Measurements from ENCODE around the gene RABL6. TPM values are rescaled to one million over a fixed set of nuclear protein-coding genes. Genes with fewer than 3 reads are reported as not detected.

The RABL6 gene
- polyA plus RNA-seq, 4 donors: 75.5 to 114 (median 82.3) TPM

- no peak for DNase-seq
- Histone ChIP-seq H3K9me3 (ENCODE audit: control insufficient read depth in 2 of 2, insufficient read depth in 1 of 2, low read depth in 1 of 2, low read length in 1 of 2) (no peaks in the 10 kb centered on the region), H3K4me3 (ENCODE audit: low read depth in 1 of 3, low read length in 3 of 3) (no peak overlapping the region), H3K4me1 (ENCODE audit: control insufficient read depth in 3 of 3, insufficient read depth in 2 of 3, low read depth in 1 of 3, low read length in 2 of 3) (peaks cover 4 to 27% (median 5%) of the 10 kb centered on the region in 3 donors), H3K36me3 (ENCODE audit: control insufficient read depth in 3 of 3, insufficient read depth in 2 of 3, low read depth in 1 of 3, low read length in 3 of 3) (peaks cover 0 to 41% (median 0%) of the 10 kb centered on the region in 3 donors), H3K27ac (ENCODE audit: low read depth in 1 of 3, low read length in 2 of 3) (no peak overlapping the region), H3K27me3 (ENCODE audit: control insufficient read depth in 3 of 3, insufficient read depth in 3 of 3, low read length in 3 of 3) (peaks cover 0 to 4% (median 3%) of the 10 kb centered on the region in 3 donors)
- no peak for FAIRE-seq
- 87 to 90% (median 87%) methylated on average over 21 to 22 of the region's 22 CpGs for WGBS, 3 donors
These were observed 3.9 kb upstream of the RABL6 start for GRCh38 chr9:136803551-136804508.

- DNase-seq (no peak), FAIRE-seq (no peak)
- Histone ChIP-seq H3K27me3 (ENCODE audit: control insufficient read depth in 3 of 3, insufficient read depth in 3 of 3, low read length in 3 of 3) (peaks cover 0 to 4% (median 0%) of the 10 kb centered on the region in 3 donors), H3K36me3 (ENCODE audit: control insufficient read depth in 3 of 3, insufficient read depth in 2 of 3, low read depth in 1 of 3, low read length in 3 of 3) (peaks cover 0 to 46% (median 0%) of the 10 kb centered on the region in 3 donors), H3K4me1 (ENCODE audit: control insufficient read depth in 3 of 3, insufficient read depth in 2 of 3, low read depth in 1 of 3, low read length in 2 of 3) (peaks cover 4 to 21% (median 5%) of the 10 kb centered on the region in 3 donors), H3K4me3 (ENCODE audit: low read depth in 1 of 3, low read length in 3 of 3) (no peak overlapping the region), H3K9me3 (ENCODE audit: control insufficient read depth in 2 of 2, insufficient read depth in 1 of 2, low read depth in 1 of 2, low read length in 1 of 2) (no peaks in the 10 kb centered on the region), H3K27ac (ENCODE audit: low read depth in 1 of 3, low read length in 2 of 3) (no peak overlapping the region)
- 90 to 94% (median 93%) methylated on average over 19 to 20 of the region's 20 CpGs for WGBS, 3 donors
These were observed 3.1 kb upstream of the RABL6 start for GRCh38 chr9:136804509-136805206.

GRCh38 chr9:136805207-136805740 is 2.5 kb upstream of the RABL6 start:
- Histone ChIP-seq H3K36me3 (ENCODE audit: control insufficient read depth in 3 of 3, insufficient read depth in 2 of 3, low read depth in 1 of 3, low read length in 3 of 3) (peaks cover 0 to 50% (median 0%) of the 10 kb centered on the region in 3 donors), H3K27ac (ENCODE audit: low read depth in 1 of 3, low read length in 2 of 3) (no peak overlapping the region), H3K4me1 (ENCODE audit: control insufficient read depth in 3 of 3, insufficient read depth in 2 of 3, low read depth in 1 of 3, low read length in 2 of 3) (peaks cover 4 to 25% (median 8%) of the 10 kb centered on the region in 3 donors), H3K27me3 (ENCODE audit: control insufficient read depth in 3 of 3, insufficient read depth in 3 of 3, low read length in 3 of 3) (peaks cover 0 to 4% (median 0%) of the 10 kb centered on the region in 3 donors), H3K9me3 (ENCODE audit: control insufficient read depth in 2 of 2, insufficient read depth in 1 of 2, low read depth in 1 of 2, low read length in 1 of 2) (no peaks in the 10 kb centered on the region), H3K4me3 (ENCODE audit: low read depth in 1 of 3, low read length in 3 of 3) (no peak overlapping the region)
- DNase-seq: no peak
- WGBS, 3 donors: 90 to 94% (median 92%) methylated on average over 12 of the region's 12 CpGs
- no peak for FAIRE-seq

- 96 to 97% (median 97%) methylated on average over 6 to 10 of the region's 10 CpGs for WGBS, 3 donors
- DNase-seq (no peak), FAIRE-seq (no peak)
- Histone ChIP-seq H3K36me3 (ENCODE audit: control insufficient read depth in 3 of 3, insufficient read depth in 2 of 3, low read depth in 1 of 3, low read length in 3 of 3) (peaks cover 0 to 55% (median 2%) of the 10 kb centered on the region in 3 donors), H3K4me1 (ENCODE audit: control insufficient read depth in 3 of 3, insufficient read depth in 2 of 3, low read depth in 1 of 3, low read length in 2 of 3) (peaks cover 4 to 20% (median 4%) of the 10 kb centered on the region in 3 donors), H3K27ac (ENCODE audit: low read depth in 1 of 3, low read length in 2 of 3) (no peak overlapping the region), H3K9me3 (ENCODE audit: control insufficient read depth in 2 of 2, insufficient read depth in 1 of 2, low read depth in 1 of 2, low read length in 1 of 2) (no peaks in the 10 kb centered on the region), H3K4me3 (ENCODE audit: low read depth in 1 of 3, low read length in 3 of 3) (no peak overlapping the region), H3K27me3 (ENCODE audit: control insufficient read depth in 3 of 3, insufficient read depth in 3 of 3, low read length in 3 of 3) (no peaks in the 10 kb centered on the region)
These were observed 1.7 kb upstream of the RABL6 start for GRCh38 chr9:136806067-136806466.

- FAIRE-seq (no peak), DNase-seq (no peak)
- Histone ChIP-seq H3K4me3 (ENCODE audit: low read depth in 1 of 3, low read length in 3 of 3) (peak overlapping the region; percentile 86 to 96 (median 95)), H3K36me3 (ENCODE audit: control insufficient read depth in 3 of 3, insufficient read depth in 2 of 3, low read depth in 1 of 3, low read length in 3 of 3) (peaks cover 0 to 62% (median 2%) of the 10 kb centered on the region in 3 donors), H3K27ac (ENCODE audit: low read depth in 1 of 3, low read length in 2 of 3) (peak overlapping the region in 1 of 3 donors; percentile 93), H3K4me1 (ENCODE audit: control insufficient read depth in 3 of 3, insufficient read depth in 2 of 3, low read depth in 1 of 3, low read length in 2 of 3) (peaks cover 4 to 20% (median 4%) of the 10 kb centered on the region in 3 donors), H3K27me3 (ENCODE audit: control insufficient read depth in 3 of 3, insufficient read depth in 3 of 3, low read length in 3 of 3) (no peaks in the 10 kb centered on the region), H3K9me3 (ENCODE audit: control insufficient read depth in 2 of 2, insufficient read depth in 1 of 2, low read depth in 1 of 2, low read length in 1 of 2) (no peaks in the 10 kb centered on the region)
- WGBS, 3 donors: 48 to 71% (median 65%) methylated on average over 25 of the region's 25 CpGs
These were observed 1.0 kb upstream of the RABL6 start for GRCh38 chr9:136806631-136807201.

GRCh38 chr9:136808075-136808805 is 492 bp downstream of the RABL6 start:
- Histone ChIP-seq H3K9me3 (ENCODE audit: control insufficient read depth in 2 of 2, insufficient read depth in 1 of 2, low read depth in 1 of 2, low read length in 1 of 2) (no peaks in the 10 kb centered on the region), H3K27me3 (ENCODE audit: control insufficient read depth in 3 of 3, insufficient read depth in 3 of 3, low read length in 3 of 3) (no peaks in the 10 kb centered on the region), H3K4me1 (ENCODE audit: control insufficient read depth in 3 of 3, insufficient read depth in 2 of 3, low read depth in 1 of 3, low read length in 2 of 3) (peaks cover 4 to 20% (median 4%) of the 10 kb centered on the region in 3 donors), H3K27ac (ENCODE audit: low read depth in 1 of 3, low read length in 2 of 3) (peak overlapping the region; percentile 70 to 78 (median 73)), H3K4me3 (ENCODE audit: low read depth in 1 of 3, low read length in 3 of 3) (peak overlapping the region; percentile 79 to 96 (median 95)), H3K36me3 (ENCODE audit: control insufficient read depth in 3 of 3, insufficient read depth in 2 of 3, low read depth in 1 of 3, low read length in 3 of 3) (peaks cover 2 to 69% (median 3%) of the 10 kb centered on the region in 3 donors)
- WGBS, 3 donors: 1% methylated on average over 56 to 93 of the region's 93 CpGs
- FAIRE-seq (no peak), DNase-seq (peak; percentile 23 to 64)

GRCh38 chr9:136808806-136809158 is 1.0 kb downstream of the RABL6 start:
- DNase-seq (no peak), FAIRE-seq (no peak)
- H3K27me3 ChIP-seq (ENCODE audit: control insufficient read depth in 3 of 3, insufficient read depth in 3 of 3, low read length in 3 of 3): no peaks in the 10 kb centered on the region
- WGBS, 3 donors: 2 to 4% (median 3%) methylated on average over 14 of the region's 14 CpGs
- peaks cover 2 to 66% (median 3%) of the 10 kb centered on the region in 3 donors for H3K36me3 ChIP-seq (ENCODE audit: control insufficient read depth in 3 of 3, insufficient read depth in 2 of 3, low read depth in 1 of 3, low read length in 3 of 3)
- no peaks in the 10 kb centered on the region for H3K9me3 ChIP-seq (ENCODE audit: control insufficient read depth in 2 of 2, insufficient read depth in 1 of 2, low read depth in 1 of 2, low read length in 1 of 2)
- H3K27ac ChIP-seq (ENCODE audit: low read depth in 1 of 3, low read length in 2 of 3): peak overlapping the region in 1 of 3 donors; percentile 77
- H3K4me3 ChIP-seq (ENCODE audit: low read depth in 1 of 3, low read length in 3 of 3): peak overlapping the region; percentile 79 to 96 (median 95)
- H3K4me1 ChIP-seq (ENCODE audit: control insufficient read depth in 3 of 3, insufficient read depth in 2 of 3, low read depth in 1 of 3, low read length in 2 of 3): peaks cover 4 to 20% (median 4%) of the 10 kb centered on the region in 3 donors
